Chondrocyte (in vitro differentiated cells): ENCODE measurements around the gene ANKMY1. TPM values are rescaled to one million over a fixed set of nuclear protein-coding genes. Genes with fewer than 3 reads are reported as not detected.

Experiments
- DNase-seq: peaks from one replicate; pipeline ENCODE4 v3.0.0; 2021; ENCODE audit warnings: mixed read lengths, low spot score
- H3K27ac Mint-ChIP-seq: one replicate; pipeline ENCODE4 v1.8.0; 2021; ENCODE audit warnings: mild to moderate bottlenecking, moderate library complexity, mixed read lengths; ENCODE audit not compliant: unreplicated experiment
- H3K27me3 Mint-ChIP-seq: 2 replicates; pipeline ENCODE4 v1.8.0; 2021; ENCODE audit warnings: low read depth, mixed read lengths
- H3K36me3 Mint-ChIP-seq: 2 replicates; pipeline ENCODE4 v1.8.0; 2021; ENCODE audit warnings: low read depth, mixed read lengths
- H3K4me1 Mint-ChIP-seq: 2 replicates; pipeline ENCODE4 v1.8.0; 2021; ENCODE audit warnings: low read depth, mild to moderate bottlenecking, mixed read lengths
- H3K4me3 Mint-ChIP-seq: one replicate; pipeline ENCODE4 v1.8.0; 2021; ENCODE audit warnings: mild to moderate bottlenecking, moderate library complexity, mixed read lengths; ENCODE audit not compliant: unreplicated experiment
- H3K9me3 Mint-ChIP-seq: 2 replicates; pipeline ENCODE4 v1.8.0; 2021; ENCODE audit warnings: low read depth, mixed read lengths
- total RNA-seq: library from RNA; stranded (reverse); gene quantifications from 3 replicates; pipeline ENCODE4 v1.2.1, GENCODE V29; 2021
- TF ChIP-seq, protein P1 (sequence below): fragments of 200-600 bp; sonication (generic); IDR thresholded peaks from 2 replicates; pipeline ENCODE4 v1.5.0; 2021; ENCODE audit warnings: antibody characterized with exemption, mild to moderate bottlenecking, moderate library complexity

ANKMY1 gene
- total RNA-seq, 1 donor from 2014 or later = 10.8 TPM

GRCh38 chr2:240466579-240467148 lies 91.1 kb downstream of the ANKMY1 start:
- Mint-ChIP-seq H3K36me3 (peaks cover 15% of the 10 kb centered on the region), H3K4me1 (peaks cover 11% of the 10 kb centered on the region), H3K4me3 (no peak overlapping the region), H3K9me3 (no peaks in the 10 kb centered on the region), H3K27me3 (no peaks in the 10 kb centered on the region), H3K27ac (no peak overlapping the region)
- TF ChIP-seq, protein P1, sequence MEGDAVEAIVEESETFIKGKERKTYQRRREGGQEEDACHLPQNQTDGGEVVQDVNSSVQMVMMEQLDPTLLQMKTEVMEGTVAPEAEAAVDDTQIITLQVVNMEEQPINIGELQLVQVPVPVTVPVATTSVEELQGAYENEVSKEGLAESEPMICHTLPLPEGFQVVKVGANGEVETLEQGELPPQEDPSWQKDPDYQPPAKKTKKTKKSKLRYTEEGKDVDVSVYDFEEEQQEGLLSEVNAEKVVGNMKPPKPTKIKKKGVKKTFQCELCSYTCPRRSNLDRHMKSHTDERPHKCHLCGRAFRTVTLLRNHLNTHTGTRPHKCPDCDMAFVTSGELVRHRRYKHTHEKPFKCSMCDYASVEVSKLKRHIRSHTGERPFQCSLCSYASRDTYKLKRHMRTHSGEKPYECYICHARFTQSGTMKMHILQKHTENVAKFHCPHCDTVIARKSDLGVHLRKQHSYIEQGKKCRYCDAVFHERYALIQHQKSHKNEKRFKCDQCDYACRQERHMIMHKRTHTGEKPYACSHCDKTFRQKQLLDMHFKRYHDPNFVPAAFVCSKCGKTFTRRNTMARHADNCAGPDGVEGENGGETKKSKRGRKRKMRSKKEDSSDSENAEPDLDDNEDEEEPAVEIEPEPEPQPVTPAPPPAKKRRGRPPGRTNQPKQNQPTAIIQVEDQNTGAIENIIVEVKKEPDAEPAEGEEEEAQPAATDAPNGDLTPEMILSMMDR = no peak
- peak; percentile 86 for DNase-seq

DNA sequence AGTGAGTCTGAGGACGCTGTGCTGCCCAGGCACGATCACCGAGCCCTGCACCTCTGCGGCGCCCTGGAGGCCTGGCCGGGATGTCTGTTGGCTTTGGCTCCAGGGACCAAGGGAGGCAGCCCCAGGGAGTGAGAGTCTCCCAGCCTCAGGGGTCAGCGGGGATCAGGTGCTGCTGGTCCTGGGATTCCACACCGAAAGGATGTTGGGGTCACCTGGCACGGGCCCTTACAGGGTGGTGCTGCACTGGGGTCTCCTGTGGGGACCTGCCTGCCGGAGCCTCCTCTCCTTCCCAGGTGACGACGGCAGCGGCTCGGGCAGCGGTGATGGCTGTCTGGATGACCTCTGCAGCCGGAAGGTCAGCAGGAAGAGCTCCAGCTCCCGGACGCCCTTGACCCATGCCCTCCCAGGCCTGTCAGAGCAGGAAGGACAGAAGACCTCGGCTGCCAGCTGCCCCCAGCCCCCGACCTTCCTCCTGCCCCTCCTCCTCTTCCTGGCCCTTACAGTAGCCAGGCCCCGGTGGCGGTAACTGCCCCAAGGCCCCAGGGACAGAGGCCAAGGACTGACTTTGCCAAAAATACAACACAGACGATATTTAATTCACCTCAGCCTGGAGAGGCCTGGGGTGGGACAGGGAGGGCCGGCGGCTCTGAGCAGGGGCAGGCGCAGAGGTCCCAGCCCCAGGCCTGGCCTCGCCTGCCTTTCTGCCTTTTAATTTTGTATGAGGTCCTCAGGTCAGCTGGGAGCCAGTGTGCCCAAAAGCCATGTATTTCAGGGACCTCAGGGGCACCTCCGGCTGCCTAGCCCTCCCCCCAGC lies 91.8 kb downstream of the ANKMY1 start:
- DNase-seq = peak; percentile 91
- no peak overlapping the region for H3K4me3 Mint-ChIP-seq
- H3K36me3 Mint-ChIP-seq = peaks cover 15% of the 10 kb centered on the region
- peaks cover 11% of the 10 kb centered on the region for H3K4me1 Mint-ChIP-seq
- no peak overlapping the region for H3K27ac Mint-ChIP-seq
- TF ChIP-seq, protein P1 = no peak
- H3K27me3 Mint-ChIP-seq = no peaks in the 10 kb centered on the region
- H3K9me3 Mint-ChIP-seq = no peaks in the 10 kb centered on the region

DNA sequence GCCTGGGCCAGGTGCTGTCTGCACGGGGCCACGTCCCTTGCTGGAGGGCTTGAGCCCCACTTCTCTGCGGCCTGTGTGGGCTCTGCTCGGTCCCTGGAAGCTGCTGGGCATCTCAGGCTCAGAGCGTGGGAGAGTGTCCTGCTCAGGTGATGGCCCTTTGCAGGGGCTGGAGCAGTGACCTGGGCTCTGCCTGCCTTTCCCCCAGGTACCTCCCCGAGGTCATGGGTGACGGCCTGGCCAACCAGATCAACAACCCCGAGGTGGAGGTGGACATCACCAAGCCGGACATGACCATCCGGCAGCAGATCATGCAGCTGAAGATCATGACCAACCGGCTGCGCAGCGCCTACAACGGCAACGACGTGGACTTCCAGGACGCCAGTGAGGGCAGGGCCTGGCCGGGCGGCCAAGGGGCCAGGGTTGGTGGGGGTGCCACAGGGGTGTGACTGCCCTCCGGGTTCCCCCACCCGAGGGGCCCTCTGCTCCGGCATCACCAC lies 92.5 kb downstream of the ANKMY1 start:
- TF ChIP-seq, protein P1 = no peak
- H3K4me3 Mint-ChIP-seq = no peak overlapping the region
- peaks cover 5% of the 10 kb centered on the region for H3K4me1 Mint-ChIP-seq
- H3K9me3 Mint-ChIP-seq = no peaks in the 10 kb centered on the region
- H3K27me3 Mint-ChIP-seq = no peaks in the 10 kb centered on the region
- DNase-seq = peak; percentile 94
- peaks cover 17% of the 10 kb centered on the region for H3K36me3 Mint-ChIP-seq
- H3K27ac Mint-ChIP-seq = no peak overlapping the region

DNA sequence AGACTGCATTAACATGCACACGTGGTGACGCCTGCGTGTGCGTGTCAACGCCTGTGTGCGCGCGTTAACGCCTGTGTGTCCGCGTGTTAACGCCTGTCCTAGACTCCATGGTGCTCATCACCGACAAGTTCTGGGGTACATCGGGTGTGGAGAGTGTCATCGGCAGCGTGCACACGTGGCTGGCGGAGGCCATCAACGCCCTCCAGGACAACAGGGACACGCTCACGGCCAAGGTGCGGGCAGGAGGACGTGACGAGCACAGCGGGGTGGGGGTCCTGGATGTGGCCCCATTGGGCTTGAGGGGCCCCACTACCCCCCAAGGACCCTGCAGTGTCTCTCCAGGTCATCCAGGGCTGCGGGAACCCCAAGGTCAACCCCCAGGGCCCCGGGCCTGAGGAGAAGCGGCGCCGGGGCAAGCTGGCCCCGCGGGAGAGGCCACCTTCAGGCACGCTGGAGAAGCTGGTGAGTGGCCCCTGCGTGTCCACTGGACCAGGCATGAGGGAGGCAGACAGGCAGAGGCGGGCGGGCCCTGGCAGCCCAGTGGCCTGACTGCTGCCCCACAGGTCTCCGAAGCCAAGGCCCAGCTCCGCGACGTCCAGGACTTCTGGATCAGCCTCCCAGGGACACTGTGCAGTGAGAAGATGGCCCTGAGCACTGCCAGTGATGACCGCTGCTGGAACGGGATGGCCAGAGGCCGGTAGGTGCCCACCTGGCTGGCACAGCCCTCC lies 93.1 kb downstream of the ANKMY1 start:
- no peaks in the 10 kb centered on the region for H3K27me3 Mint-ChIP-seq

More for the DNA sequence above, 93.1 kb downstream of the ANKMY1 start:
- TF ChIP-seq, protein P1 = no peak
- Mint-ChIP-seq H3K4me3 (no peak overlapping the region), H3K36me3 (peaks cover 17% of the 10 kb centered on the region), H3K9me3 (no peaks in the 10 kb centered on the region), H3K4me1 (peaks cover 2% of the 10 kb centered on the region), H3K27ac (no peak overlapping the region)
- peak; percentile 87 for DNase-seq
